ENCODE measurements around the gene DAAM2.

The DAAM2 gene

GRCh38 chr6:39855356-39855995 lies 63.3 kb downstream of the DAAM2 start:
- TF ChIP-seq, protein P1, sequence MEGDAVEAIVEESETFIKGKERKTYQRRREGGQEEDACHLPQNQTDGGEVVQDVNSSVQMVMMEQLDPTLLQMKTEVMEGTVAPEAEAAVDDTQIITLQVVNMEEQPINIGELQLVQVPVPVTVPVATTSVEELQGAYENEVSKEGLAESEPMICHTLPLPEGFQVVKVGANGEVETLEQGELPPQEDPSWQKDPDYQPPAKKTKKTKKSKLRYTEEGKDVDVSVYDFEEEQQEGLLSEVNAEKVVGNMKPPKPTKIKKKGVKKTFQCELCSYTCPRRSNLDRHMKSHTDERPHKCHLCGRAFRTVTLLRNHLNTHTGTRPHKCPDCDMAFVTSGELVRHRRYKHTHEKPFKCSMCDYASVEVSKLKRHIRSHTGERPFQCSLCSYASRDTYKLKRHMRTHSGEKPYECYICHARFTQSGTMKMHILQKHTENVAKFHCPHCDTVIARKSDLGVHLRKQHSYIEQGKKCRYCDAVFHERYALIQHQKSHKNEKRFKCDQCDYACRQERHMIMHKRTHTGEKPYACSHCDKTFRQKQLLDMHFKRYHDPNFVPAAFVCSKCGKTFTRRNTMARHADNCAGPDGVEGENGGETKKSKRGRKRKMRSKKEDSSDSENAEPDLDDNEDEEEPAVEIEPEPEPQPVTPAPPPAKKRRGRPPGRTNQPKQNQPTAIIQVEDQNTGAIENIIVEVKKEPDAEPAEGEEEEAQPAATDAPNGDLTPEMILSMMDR (IDR thresholded peaks at IDR 0.05; ENCODE audit: low read depth, low read length, missing control alignments), result no peak
- no peak overlapping the region for H3K4me3 ChIP-seq (replicated peaks; ENCODE audit: low read depth, low read length)
- DNase-seq (ENCODE audit: extremely low read depth, low read depth), result no peak

- DNase-seq (ENCODE audit: extremely low read depth, low read depth), result no peak
- TF ChIP-seq, protein P1 (IDR thresholded peaks at IDR 0.05; ENCODE audit: low read depth, low read length, missing control alignments), result no peak
- H3K4me3 ChIP-seq (replicated peaks; ENCODE audit: low read depth, low read length), result no peak overlapping the region
These were observed 66.8 kb downstream of the DAAM2 start for GRCh38 chr6:39859025-39859424.

- DNase-seq (ENCODE audit: extremely low read depth, low read depth), result no peak
- TF ChIP-seq, protein P1 (IDR thresholded peaks at IDR 0.05; ENCODE audit: low read depth, low read length, missing control alignments), result no peak
These were observed 69.5 kb downstream of the DAAM2 start for GRCh38 chr6:39861663-39862062.

GRCh38 chr6:39865011-39865888 lies 73.1 kb downstream of the DAAM2 start:
- TF ChIP-seq, protein P1 (IDR thresholded peaks at IDR 0.05; ENCODE audit: low read depth, low read length, missing control alignments), result peak; percentile 84
- peak; percentile 36 for DNase-seq (ENCODE audit: extremely low read depth, low read depth)
- H3K4me3 ChIP-seq (replicated peaks; ENCODE audit: low read depth, low read length), result no peak overlapping the region

More at GRCh38 chr6:39861663-39862062, 69.5 kb downstream of the DAAM2 start:
- no peak overlapping the region for H3K4me3 ChIP-seq (replicated peaks; ENCODE audit: low read depth, low read length)

GRCh38 chr6:39867592-39867991 lies 75.4 kb downstream of the DAAM2 start:
- TF ChIP-seq, protein P1 (IDR thresholded peaks at IDR 0.05; ENCODE audit: low read depth, low read length, missing control alignments), result no peak
- DNase-seq (ENCODE audit: extremely low read depth, low read depth), result no peak

DNA sequence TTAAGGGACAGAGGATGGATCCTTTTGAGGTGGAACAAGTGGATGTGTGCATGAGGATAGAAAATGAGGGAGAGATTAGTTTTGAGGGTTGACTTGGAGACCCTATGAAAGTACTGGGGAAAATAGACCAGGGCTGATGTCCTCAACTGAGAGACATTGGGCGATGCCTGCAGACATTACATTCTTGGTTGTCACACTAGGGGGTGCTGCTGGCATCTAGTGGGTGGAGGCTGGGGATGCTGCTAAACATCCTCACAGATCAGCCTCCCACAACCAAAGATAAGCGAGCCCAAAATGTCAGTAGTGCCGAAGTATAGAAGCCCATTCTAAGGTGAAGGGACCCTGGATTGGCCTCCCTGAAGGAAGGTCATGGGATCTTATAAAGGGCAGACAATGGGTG lies 78.8 kb downstream of the DAAM2 start:
- TF ChIP-seq, protein P1 (IDR thresholded peaks at IDR 0.05; ENCODE audit: low read depth, low read length, missing control alignments), result peak; percentile 8
- no peak for DNase-seq (ENCODE audit: extremely low read depth, low read depth)
- no peak overlapping the region for H3K4me3 ChIP-seq (replicated peaks; ENCODE audit: low read depth, low read length)

More at GRCh38 chr6:39867592-39867991, 75.4 kb downstream of the DAAM2 start:
- H3K4me3 ChIP-seq (replicated peaks; ENCODE audit: low read depth, low read length), result no peak overlapping the region

Measured in HFF-Myc (cell line).